Pancreas (tissue), 10 donors: Measurements from ENCODE around the gene PNPLA6. TPM values are rescaled to one million over a fixed set of nuclear protein-coding genes. Genes with fewer than 3 reads are reported as not detected.
A peak's percentile ranks its signal among the peaks of the same experiment; 100 is the strongest.

ENCODE experiments used
- ATAC-seq, 4 donors: fragments of 200-7000 bp; cut with Tn5 transposase; one replicate each; pipeline versions ENCODE4 v1.8.0 to v1.9.1; 2020; ENCODE audit warnings: mild to moderate bottlenecking in 4 of 4, moderate library complexity in 4 of 4
- DNase-seq, 6 donors: peaks; one replicate each; pipeline ENCODE4 v3.0.0-alpha.2; 2020
- FAIRE-seq: peaks from 2 replicates; lab custom pipeline; 2012; peaks lifted over from hg19 to GRCh38; lab: Jason Lieb, UNC
- H3K27ac ChIP-seq, 4 donors: fragments of 200-600 bp; sonication (generic); 1 replicate in 3 of 4; 2 replicates in 1 of 4; pipeline versions ENCODE4 v1.5.0 to v1.8.0; 2020
- H3K27me3 ChIP-seq, 4 donors: fragments of 200-600 bp; one replicate each; pipeline ENCODE4 v1.8.0; 2021
- H3K36me3 ChIP-seq, 3 donors: fragments of 200-600 bp; sonication (generic) in 1 of 3; one replicate each; pipeline versions ENCODE4 v1.5.0 to v1.8.0; 2020 to 2021
- H3K4me1 ChIP-seq, 3 donors: fragments of 200-600 bp; one replicate each; pipeline ENCODE4 v1.8.0; 2021
- H3K4me3 ChIP-seq, 4 donors: fragments of 200-600 bp; sonication (generic) in 2 of 4; one replicate each; pipeline versions ENCODE4 v1.5.0 to v1.8.0; 2020 to 2021
- H3K9me3 ChIP-seq, 4 donors: fragments of 200-600 bp; one replicate each; pipeline ENCODE4 v1.8.0; 2021
- WGBS, 2 donors: extraction: QIAGEN DNeasy Blood & Tissue Kit; methylation state at CpG; one replicate each; pipeline ENCODE4 v1.1.7; 2013; 5-methylcytosine and 5-hydroxymethylcytosine counted together
- intact Hi-C, 3 donors: fragments of 100-400 bp; cut with DNase I; formaldehyde crosslinking; loops; one replicate each; pipeline versions ENCODE4 v1.11.1 to v1.14.2; 2022
- polyA plus RNA-seq, 2 donors: library from polyadenylated mRNA; stranded (reverse); fragments of 200-250 nt; gene quantifications; one replicate each; pipeline ENCODE4 v1.2.3, GENCODE V29; 2013
- total RNA-seq, 6 donors: library from RNA; stranded (reverse); fragmentation: NEBNext Ultra II Directional in 4 of 6; extraction: Animal tissue kit (Norgen Biotek cat#: 25700) in 4 of 6; gene quantifications; one replicate each; pipeline versions ENCODE4 v1.2.1 to v1.2.4, GENCODE V29; 2021 to 2023
- TF ChIP-seq, protein P1 (sequence below), 4 donors: fragments of 200-600 bp; sonication (generic) in 3 of 4; IDR thresholded peaks; one replicate each; pipeline versions ENCODE4 v1.5.0 to v1.8.0; 2021; ENCODE audit warnings: antibody characterized with exemption in 4 of 4
- donor health status: healthy with polysubstance abuse.
- donor health status: DM: no; HTN: no; CAD: no; lungs with moderate emphysema.
- donor health status: DM: no; HTN: no; CAD: no.
- donor health status: control.
- donor health status: control.
- donor health status: Bipolar disorder and iron deficiency.
- donor health status: DM: yes; HTN: yes; CAD: no.
- donor health status: DM: no; HTN: no; CAD: no.
- donor health status: DM: no; HTN: no; CAD: no.
- donor health status: DM: yes; HTN: yes; CAD: no.

Gene PNPLA6
- total and polyA plus RNA-seq, 8 donors: 25.4 to 86.2 (median 34.1) TPM

DNA sequence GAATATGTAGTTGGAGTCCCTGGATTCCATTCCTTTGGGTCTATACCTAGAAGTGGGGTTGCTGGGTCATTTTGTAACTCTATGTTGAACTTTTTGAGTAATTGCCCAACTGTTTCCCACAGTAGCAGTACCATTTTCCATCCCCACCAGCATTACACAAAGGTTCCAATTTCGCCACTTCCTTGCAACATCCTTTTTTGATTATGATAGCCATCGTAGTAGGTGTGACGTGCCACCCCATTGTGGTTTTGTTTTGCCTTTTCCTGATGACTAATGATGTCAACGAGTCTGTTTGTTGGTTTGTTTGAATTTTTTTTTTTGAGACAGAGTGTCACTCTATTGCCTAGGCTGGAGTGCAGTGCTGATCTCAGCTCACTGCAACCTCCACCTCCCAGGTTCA is 43.4 kb upstream of the PNPLA6 start:
- intact Hi-C loops: no loop called here
- WGBS, 2 donors: 75 to 82% methylated on average over 4 of the region's 4 CpGs
- no peaks in the 10 kb centered on the region for H3K36me3 ChIP-seq
- peaks cover 0 to 16% (median 12%) of the 10 kb centered on the region in 3 donors for H3K4me1 ChIP-seq
- no peak for FAIRE-seq
- TF ChIP-seq, protein P1, sequence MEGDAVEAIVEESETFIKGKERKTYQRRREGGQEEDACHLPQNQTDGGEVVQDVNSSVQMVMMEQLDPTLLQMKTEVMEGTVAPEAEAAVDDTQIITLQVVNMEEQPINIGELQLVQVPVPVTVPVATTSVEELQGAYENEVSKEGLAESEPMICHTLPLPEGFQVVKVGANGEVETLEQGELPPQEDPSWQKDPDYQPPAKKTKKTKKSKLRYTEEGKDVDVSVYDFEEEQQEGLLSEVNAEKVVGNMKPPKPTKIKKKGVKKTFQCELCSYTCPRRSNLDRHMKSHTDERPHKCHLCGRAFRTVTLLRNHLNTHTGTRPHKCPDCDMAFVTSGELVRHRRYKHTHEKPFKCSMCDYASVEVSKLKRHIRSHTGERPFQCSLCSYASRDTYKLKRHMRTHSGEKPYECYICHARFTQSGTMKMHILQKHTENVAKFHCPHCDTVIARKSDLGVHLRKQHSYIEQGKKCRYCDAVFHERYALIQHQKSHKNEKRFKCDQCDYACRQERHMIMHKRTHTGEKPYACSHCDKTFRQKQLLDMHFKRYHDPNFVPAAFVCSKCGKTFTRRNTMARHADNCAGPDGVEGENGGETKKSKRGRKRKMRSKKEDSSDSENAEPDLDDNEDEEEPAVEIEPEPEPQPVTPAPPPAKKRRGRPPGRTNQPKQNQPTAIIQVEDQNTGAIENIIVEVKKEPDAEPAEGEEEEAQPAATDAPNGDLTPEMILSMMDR (IDR thresholded peaks at IDR 0.05): no peak
- ATAC-seq: no peak
- no peaks in the 10 kb centered on the region for H3K27me3 ChIP-seq
- no peak for DNase-seq
- H3K9me3 ChIP-seq: no peaks in the 10 kb centered on the region
- H3K4me3 ChIP-seq: no peak overlapping the region
- H3K27ac ChIP-seq: no peak overlapping the region

DNA sequence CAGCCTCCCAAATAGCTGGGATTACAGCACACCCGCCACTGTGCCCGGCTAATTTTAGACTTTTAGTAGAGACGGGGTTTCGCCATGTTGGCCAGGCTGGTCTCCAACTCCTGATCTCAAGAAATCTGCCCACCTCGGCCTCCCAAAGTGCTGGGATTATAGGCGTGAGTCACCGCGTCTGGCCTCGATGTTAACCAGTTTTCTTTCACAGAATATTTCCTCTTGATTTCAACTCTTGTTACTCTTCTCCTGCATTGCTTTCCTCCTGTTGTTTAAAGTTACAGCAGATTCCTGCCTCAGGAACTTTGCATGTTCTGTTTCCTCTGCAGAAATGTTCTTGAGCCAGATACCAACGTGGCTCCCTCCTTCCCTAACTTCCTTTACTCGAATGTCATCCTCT is 43.0 kb upstream of the PNPLA6 start:
- 84 to 88% methylated on average over 11 of the region's 11 CpGs for WGBS, 2 donors
- FAIRE-seq: no peak
- H3K27ac ChIP-seq: no peak overlapping the region

DNA sequence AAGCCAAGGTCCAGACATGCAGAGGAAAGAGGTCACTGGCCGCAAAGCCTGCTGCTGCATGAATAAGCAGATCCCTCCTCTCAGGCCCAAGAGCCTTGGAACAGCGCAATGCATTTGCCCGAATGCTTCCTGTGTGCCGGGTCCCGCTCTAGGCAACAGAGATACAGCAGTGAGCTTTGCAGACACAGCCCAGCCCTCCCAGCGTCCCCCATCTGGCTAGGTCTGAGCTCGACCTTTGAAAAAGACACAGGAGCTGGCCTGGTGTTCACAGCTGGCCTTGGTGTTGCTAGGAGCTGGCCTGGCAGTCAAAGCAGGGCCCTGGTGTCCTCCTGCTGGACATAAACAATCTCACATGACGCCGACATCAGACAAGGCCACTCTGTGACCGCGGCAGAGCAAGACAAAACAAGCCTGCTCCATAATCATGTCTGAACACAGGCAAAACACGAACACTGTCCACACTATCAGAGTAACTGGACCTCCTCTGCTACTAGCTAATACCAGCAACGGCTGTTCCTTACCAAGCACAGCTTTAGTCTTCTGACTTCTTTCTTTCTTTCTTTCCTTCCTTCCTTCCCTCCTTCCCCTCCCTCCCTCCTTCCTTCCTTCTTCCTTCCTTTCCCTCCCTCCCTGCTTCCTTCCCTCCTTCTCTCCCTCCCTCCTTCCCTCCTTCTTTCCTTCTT is 41.0 kb upstream of the PNPLA6 start:
- peaks cover 0 to 13% (median 8%) of the 10 kb centered on the region in 3 donors for H3K4me1 ChIP-seq
- no peaks in the 10 kb centered on the region for H3K27me3 ChIP-seq
- 22 to 31% methylated on average over 13 of the region's 13 CpGs for WGBS, 2 donors
- intact Hi-C loops: no loop called here
- TF ChIP-seq, protein P1 (IDR thresholded peaks at IDR 0.05): peak in 1 of 4 donors; percentile 30
- FAIRE-seq (no peak), DNase-seq (peak in 5 of 6 donors; percentile 51 to 85 (median 66)), ATAC-seq (peak; percentile 73 to 93 (median 86))
- no peak overlapping the region for H3K4me3 ChIP-seq
- H3K9me3 ChIP-seq: no peaks in the 10 kb centered on the region
- H3K36me3 ChIP-seq: no peaks in the 10 kb centered on the region
- peak overlapping the region; percentile 9 to 75 (median 42) for H3K27ac ChIP-seq

More for the DNA sequence above, 43.0 kb upstream of the PNPLA6 start:
- no peak overlapping the region for H3K4me3 ChIP-seq
- H3K9me3 ChIP-seq: no peaks in the 10 kb centered on the region
- H3K27me3 ChIP-seq: no peaks in the 10 kb centered on the region
- H3K36me3 ChIP-seq: no peaks in the 10 kb centered on the region
- ATAC-seq: no peak
- DNase-seq: no peak
- TF ChIP-seq, protein P1 (IDR thresholded peaks at IDR 0.05): no peak
- intact Hi-C loops: no loop called here
- peaks cover 0 to 16% (median 12%) of the 10 kb centered on the region in 3 donors for H3K4me1 ChIP-seq

DNA sequence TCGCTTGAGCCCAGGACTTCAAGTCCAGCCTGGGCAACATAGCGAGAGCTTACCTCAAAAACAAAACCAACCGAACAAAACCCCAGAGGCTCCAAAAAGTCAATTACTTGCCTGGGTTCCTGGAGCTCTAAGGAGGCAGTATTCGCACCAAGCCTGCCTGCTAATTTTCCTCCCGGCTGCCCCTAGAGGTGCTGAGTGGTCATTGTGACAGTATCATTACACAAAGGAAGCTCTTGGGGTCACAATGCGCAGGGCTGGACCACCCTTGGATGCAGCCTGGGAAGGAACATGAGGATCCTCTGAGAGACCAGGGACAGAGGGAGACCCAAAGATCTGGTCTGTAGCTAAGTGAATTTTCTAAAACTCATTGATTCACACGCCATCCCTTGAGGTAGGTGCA is 38.2 kb upstream of the PNPLA6 start:
- ATAC-seq: no peak
- Histone ChIP-seq H3K27ac (no peak overlapping the region), H3K27me3 (no peaks in the 10 kb centered on the region), H3K4me3 (no peak overlapping the region), H3K36me3 (no peaks in the 10 kb centered on the region), H3K4me1 (peaks cover 0 to 11% (median 9%) of the 10 kb centered on the region in 3 donors), H3K9me3 (no peaks in the 10 kb centered on the region)
- no peak for FAIRE-seq
- WGBS, 2 donors: 63 to 67% methylated on average over 7 of the region's 7 CpGs
- TF ChIP-seq, protein P1 (IDR thresholded peaks at IDR 0.05): no peak
- intact Hi-C loops: no loop called here
- DNase-seq: no peak
